ENCODE measurements around the gene C20orf204. TPM values are rescaled to one million over a fixed set of nuclear protein-coding genes. Genes with fewer than 3 reads are reported as not detected.

The C20orf204 gene
- total and polyA plus RNA-seq, 7 donors = under 0.01 to 1.7 (median 0.41) TPM; not detected in 2

- Histone ChIP-seq H3K27me3 (no peaks in the 10 kb centered on the region), H3K4me3 (no peak overlapping the region), H3K9me3 (no peaks in the 10 kb centered on the region), H3K36me3 (peaks cover 44 to 95% (median 54%) of the 10 kb centered on the region in 4 donors), H3K4me1 (peaks cover 0 to 36% (median 21%) of the 10 kb centered on the region in 4 donors), H3K27ac (no peak overlapping the region)
- intact Hi-C loops (cut with DNase I) = no loop called here
- 21 to 68% methylated on average over 20 of the region's 20 CpGs for WGBS, 2 donors
- TF ChIP-seq EP300 (IDR thresholded peaks at IDR 0.05) = no peak
- TF ChIP-seq POLR2A (IDR thresholded peaks at IDR 0.05) = no peak
- TF ChIP-seq POLR2AphosphoS5 (IDR thresholded peaks at IDR 0.05) = no peak
- no peak for TF ChIP-seq CTCF (IDR thresholded peaks at IDR 0.05)
- no peak for DNase-seq
Measured at GRCh38 chr20:64030371-64031134, 5.4 kb upstream of the C20orf204 start.

- TF ChIP-seq CTCF (IDR thresholded peaks at IDR 0.05) (no peak), POLR2AphosphoS5 (IDR thresholded peaks at IDR 0.05) (no peak), POLR2A (IDR thresholded peaks at IDR 0.05) (no peak), EP300 (IDR thresholded peaks at IDR 0.05) (no peak)
- Histone ChIP-seq H3K4me1 (peaks cover 0 to 32% (median 21%) of the 10 kb centered on the region in 4 donors), H3K9me3 (no peaks in the 10 kb centered on the region), H3K36me3 (peaks cover 31 to 83% (median 41%) of the 10 kb centered on the region in 4 donors), H3K4me3 (no peak overlapping the region), H3K27ac (peak overlapping the region in 3 of 4 donors; percentile 35 to 55 (median 46)), H3K27me3 (peaks cover 0 to 7% (median 5%) of the 10 kb centered on the region in 3 donors)
- 95 to 96% methylated on average over 19 of the region's 19 CpGs for WGBS, 2 donors
- no peak for DNase-seq
- intact Hi-C loops (cut with DNase I) = no loop called here
Measured at GRCh38 chr20:64031822-64032314, 4.1 kb upstream of the C20orf204 start.

- Histone ChIP-seq H3K27ac (peak overlapping the region in 3 of 4 donors; percentile 35 to 55 (median 46)), H3K4me1 (peaks cover 0 to 25% (median 19%) of the 10 kb centered on the region in 4 donors), H3K27me3 (peaks cover 9 to 18% (median 16%) of the 10 kb centered on the region in 3 donors), H3K36me3 (peaks cover 20 to 72% (median 32%) of the 10 kb centered on the region in 4 donors), H3K4me3 (no peak overlapping the region), H3K9me3 (no peaks in the 10 kb centered on the region)
- intact Hi-C loops (cut with DNase I) = no loop called here
- DNase-seq = no peak
- 96 to 97% methylated on average over 31 of the region's 31 CpGs for WGBS, 2 donors
- TF ChIP-seq CTCF (IDR thresholded peaks at IDR 0.05) (no peak), POLR2AphosphoS5 (IDR thresholded peaks at IDR 0.05) (no peak), POLR2A (IDR thresholded peaks at IDR 0.05) (no peak), EP300 (IDR thresholded peaks at IDR 0.05) (no peak)
Measured at GRCh38 chr20:64032706-64033624, 3.0 kb upstream of the C20orf204 start.

- H3K4me1 ChIP-seq = peaks cover 0 to 27% (median 21%) of the 10 kb centered on the region in 4 donors
- H3K4me3 ChIP-seq = no peak overlapping the region
- H3K27me3 ChIP-seq = peaks cover 14 to 27% (median 26%) of the 10 kb centered on the region in 3 donors
- WGBS, 2 donors = 84 to 87% methylated on average over 11 of the region's 11 CpGs
- intact Hi-C loops (cut with DNase I) = no loop called here
- H3K9me3 ChIP-seq = no peaks in the 10 kb centered on the region
- H3K36me3 ChIP-seq = peaks cover 19 to 61% (median 29%) of the 10 kb centered on the region in 4 donors
- no peak overlapping the region for H3K27ac ChIP-seq
- DNase-seq = peak; percentile 81
- TF ChIP-seq POLR2AphosphoS5 (IDR thresholded peaks at IDR 0.05) = peak in 1 of 4 donors; percentile 27
- no peak for TF ChIP-seq EP300 (IDR thresholded peaks at IDR 0.05)
Measured at GRCh38 chr20:64033981-64034493, 1.9 kb upstream of the C20orf204 start.

Data from sigmoid colon (tissue), 7 donors.